IgD-negative memory B cell (primary cell): ENCODE measurements around the gene CSF3. TPM values are rescaled to one million over a fixed set of nuclear protein-coding genes. Genes with fewer than 3 reads are reported as not detected.
"Not testable (repeated sequence)": the region's sequence is repeated elsewhere in the genome, so short reads cannot be mapped to it uniquely, and the experiment has no call there.

Experiments used
- H3K27ac Mint-ChIP-seq, 3 donors: one replicate each; pipeline ENCODE4 v1.8.0; 2020 to 2022; ENCODE audit warnings: mild to moderate bottlenecking in 3 of 3, mixed read lengths in 3 of 3, moderate library complexity in 1 of 3
- H3K27me3 Mint-ChIP-seq: one replicate; pipeline ENCODE4 v1.8.0; 2021; ENCODE audit warnings: mixed read lengths
- H3K36me3 Mint-ChIP-seq: one replicate; pipeline ENCODE4 v1.8.0; 2020; ENCODE audit warnings: mild to moderate bottlenecking, mixed read lengths
- H3K4me1 Mint-ChIP-seq, 3 donors: one replicate each; pipeline ENCODE4 v1.8.0; 2020 to 2022; ENCODE audit warnings: mixed read lengths in 3 of 3, mild to moderate bottlenecking in 1 of 3
- H3K4me3 Mint-ChIP-seq, 4 donors: one replicate each; pipeline ENCODE4 v1.8.0; 2020 to 2022; ENCODE audit warnings: mild to moderate bottlenecking in 4 of 4, mixed read lengths in 4 of 4, moderate library complexity in 3 of 4
- H3K9me3 Mint-ChIP-seq, 3 donors: one replicate each; pipeline ENCODE4 v1.8.0; 2020 to 2021; ENCODE audit warnings: mixed read lengths in 3 of 3, mild to moderate bottlenecking in 1 of 3
- polyA plus RNA-seq: library from polyadenylated mRNA; unstranded; fragments of 300-500 nt; fragmentation: Illumina TruSeq; gene quantifications from one replicate; pipeline ENCODE4 v1.2.3, GENCODE V29; 2021

The CSF3 gene
- polyA plus RNA-seq, 1 donor from 2014 or later = not detected

DNA sequence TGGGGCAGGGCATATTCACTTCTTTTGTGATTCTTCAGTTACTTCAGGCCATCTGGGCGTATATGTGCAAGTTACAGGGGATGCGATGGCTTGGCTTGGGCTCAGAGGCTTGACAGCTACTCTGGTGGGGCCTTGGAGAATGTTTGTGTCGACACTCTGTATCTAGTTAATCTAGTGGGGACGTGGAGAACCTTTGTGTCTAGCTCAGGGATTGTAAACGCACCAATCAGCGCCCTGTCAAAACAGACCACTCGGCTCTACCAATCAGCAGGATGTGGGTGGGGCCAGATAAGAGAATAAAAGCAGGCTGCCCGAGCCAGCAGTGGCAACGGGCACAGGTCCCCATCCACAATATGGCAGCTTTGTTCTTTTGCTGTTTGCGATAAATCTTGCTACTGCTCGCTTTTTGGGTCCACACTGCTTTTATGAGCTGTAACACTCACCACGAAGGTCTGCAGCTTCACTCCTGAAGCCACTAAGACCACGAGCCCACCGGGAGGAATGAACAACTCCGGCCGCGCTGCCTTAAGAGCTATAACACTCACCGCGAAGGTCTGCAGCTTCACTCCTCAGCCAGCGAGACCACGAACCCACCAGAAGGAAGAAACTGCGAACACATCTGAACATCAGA lies 3.1 kb upstream of the CSF3 start:
- not testable (repeated sequence) for H3K36me3 Mint-ChIP-seq, H3K27ac Mint-ChIP-seq, H3K9me3 Mint-ChIP-seq, H3K4me3 Mint-ChIP-seq, H3K4me1 Mint-ChIP-seq, H3K27me3 Mint-ChIP-seq

DNA sequence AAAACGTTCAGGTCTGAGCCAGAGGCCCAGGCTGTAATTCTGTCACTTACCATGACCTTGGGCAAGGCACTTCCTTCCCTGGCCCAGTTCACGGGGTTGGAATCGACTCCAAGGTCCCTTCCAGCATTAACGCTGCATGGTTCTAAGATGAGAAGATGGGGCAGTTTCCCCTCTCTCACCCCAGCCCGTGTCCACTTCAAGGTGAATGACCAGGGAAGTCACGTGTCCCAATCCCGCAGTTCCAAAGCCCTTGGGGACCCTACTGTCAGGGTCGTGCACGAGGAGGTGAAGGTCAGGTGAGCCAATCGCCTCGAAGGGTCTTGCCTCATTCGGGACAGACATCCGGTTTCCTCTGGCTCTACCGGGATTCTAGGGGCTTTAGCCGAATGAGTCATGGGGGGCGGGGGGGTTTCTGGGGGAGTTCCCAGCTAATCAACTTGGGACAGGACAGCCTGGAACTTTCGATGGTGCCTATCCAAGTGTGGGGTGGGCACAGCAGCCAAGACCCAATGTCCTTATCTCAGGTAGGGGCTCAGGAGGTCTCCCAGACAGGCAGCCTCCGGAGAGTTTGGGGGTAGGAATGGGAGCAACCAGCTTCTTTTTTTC lies 762 bp upstream of the CSF3 start:
- H3K9me3 Mint-ChIP-seq = no peaks in the 10 kb centered on the region
- H3K27me3 Mint-ChIP-seq = no peaks in the 10 kb centered on the region
- no peak overlapping the region for H3K27ac Mint-ChIP-seq
- peaks cover 0 to 4% (median 0%) of the 10 kb centered on the region in 3 donors for H3K4me1 Mint-ChIP-seq
- no peak overlapping the region for H3K4me3 Mint-ChIP-seq
- H3K36me3 Mint-ChIP-seq = no peaks in the 10 kb centered on the region

DNA sequence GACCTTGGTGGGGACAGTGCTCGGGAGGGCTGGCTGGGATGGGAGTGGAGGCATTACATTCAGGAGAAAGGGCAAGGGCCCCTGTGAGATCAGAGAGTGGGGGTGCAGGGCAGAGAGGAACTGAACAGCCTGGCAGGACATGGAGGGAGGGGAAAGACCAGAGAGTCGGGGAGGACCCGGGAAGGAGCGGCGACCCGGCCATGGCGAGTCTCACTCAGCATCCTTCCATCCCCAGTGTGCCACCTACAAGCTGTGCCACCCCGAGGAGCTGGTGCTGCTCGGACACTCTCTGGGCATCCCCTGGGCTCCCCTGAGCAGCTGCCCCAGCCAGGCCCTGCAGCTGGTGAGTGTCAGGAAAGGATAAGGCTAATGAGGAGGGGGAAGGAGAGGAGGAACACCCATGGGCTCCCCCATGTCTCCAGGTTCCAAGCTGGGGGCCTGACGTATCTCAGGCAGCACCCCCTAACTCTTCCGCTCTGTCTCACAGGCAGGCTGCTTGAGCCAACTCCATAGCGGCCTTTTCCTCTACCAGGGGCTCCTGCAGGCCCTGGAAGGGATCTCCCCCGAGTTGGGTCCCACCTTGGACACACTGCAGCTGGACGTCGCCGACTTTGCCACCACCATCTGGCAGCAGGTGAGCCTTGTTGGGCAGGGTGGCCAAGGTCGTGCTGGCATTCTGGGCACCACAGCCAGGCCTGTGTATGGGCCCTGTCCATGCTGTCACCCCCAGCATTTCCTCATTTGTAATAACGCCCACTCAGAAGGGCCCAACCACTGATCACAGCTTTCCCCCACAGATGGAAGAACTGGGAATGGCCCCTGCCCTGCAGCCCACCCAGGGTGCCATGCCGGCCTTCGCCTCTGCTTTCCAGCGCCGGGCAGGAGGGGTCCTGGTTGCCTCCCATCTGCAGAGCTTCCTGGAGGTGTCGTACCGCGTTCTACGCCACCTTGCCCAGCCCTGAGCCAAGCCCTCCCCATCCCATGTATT lies 1.1 kb downstream of the CSF3 start:
- Mint-ChIP-seq H3K4me1 (peaks cover 0 to 4% (median 0%) of the 10 kb centered on the region in 3 donors), H3K36me3 (peaks cover 2% of the 10 kb centered on the region), H3K9me3 (no peaks in the 10 kb centered on the region), H3K27ac (peak overlapping the region in 1 of 3 donors; percentile 62), H3K4me3 (no peak overlapping the region), H3K27me3 (no peaks in the 10 kb centered on the region)

DNA sequence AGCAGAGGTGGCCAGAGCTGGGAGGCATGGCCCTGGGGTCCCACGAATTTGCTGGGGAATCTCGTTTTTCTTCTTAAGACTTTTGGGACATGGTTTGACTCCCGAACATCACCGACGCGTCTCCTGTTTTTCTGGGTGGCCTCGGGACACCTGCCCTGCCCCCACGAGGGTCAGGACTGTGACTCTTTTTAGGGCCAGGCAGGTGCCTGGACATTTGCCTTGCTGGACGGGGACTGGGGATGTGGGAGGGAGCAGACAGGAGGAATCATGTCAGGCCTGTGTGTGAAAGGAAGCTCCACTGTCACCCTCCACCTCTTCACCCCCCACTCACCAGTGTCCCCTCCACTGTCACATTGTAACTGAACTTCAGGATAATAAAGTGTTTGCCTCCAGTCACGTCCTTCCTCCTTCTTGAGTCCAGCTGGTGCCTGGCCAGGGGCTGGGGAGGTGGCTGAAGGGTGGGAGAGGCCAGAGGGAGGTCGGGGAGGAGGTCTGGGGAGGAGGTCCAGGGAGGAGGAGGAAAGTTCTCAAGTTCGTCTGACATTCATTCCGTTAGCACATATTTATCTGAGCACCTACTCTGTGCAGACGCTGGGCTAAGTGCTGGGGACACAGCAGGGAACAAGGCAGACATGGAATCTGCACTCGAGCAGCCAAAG lies 2.3 kb downstream of the CSF3 start:
- H3K4me3 Mint-ChIP-seq = peak overlapping the region in 1 of 4 donors; percentile 43
- H3K27ac Mint-ChIP-seq = no peak overlapping the region

DNA sequence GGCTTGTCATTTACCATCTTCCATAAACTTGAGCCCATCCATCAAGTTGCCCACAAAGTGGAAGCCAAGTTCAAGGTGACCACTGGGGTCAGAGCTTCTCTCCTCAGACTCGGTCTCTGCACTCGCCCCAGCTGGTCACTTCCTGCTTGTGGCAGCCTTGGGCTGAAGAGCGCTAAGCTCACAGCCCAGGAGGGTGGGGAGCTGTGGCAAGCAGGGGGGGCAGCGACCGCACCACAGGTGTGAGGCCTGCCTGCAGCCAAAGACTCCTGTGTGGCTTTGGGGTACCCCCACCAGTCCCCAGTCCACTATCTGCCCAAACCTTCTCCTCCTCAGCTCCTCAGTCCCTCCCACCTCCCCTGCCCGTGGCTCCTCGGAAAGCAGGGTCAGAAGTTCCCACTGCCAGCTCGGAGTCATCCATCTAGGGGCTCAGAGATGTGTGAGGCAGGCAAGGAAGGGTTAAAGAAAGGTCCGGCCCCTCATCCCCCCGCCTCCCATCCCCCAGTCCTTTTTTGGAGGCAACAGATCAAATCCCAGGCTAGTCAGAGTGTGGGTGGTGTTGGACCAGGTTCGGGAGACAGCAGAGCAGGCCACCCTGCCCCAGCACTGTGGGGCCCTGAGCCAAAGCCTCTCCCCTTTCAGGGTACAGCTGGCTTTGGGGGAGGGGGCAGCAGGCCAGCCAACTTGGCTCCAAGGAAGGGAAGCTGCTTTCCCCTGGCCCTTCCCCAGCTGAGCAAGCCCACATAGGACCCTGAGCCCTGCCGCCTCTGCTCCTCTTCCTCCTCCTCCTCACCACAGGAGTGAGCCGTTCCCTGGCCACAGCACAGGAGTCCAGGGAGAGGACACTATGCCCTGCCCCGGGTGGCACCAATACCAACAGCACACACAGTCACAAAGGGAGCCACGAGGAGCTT lies 3.2 kb downstream of the CSF3 start:
- Mint-ChIP-seq H3K9me3 (no peaks in the 10 kb centered on the region), H3K4me3 (no peak overlapping the region), H3K4me1 (peaks cover 0 to 4% (median 0%) of the 10 kb centered on the region in 3 donors), H3K36me3 (peaks cover 2% of the 10 kb centered on the region), H3K27ac (peak overlapping the region in 1 of 3 donors; percentile 18), H3K27me3 (no peaks in the 10 kb centered on the region)

More for the DNA sequence above, 2.3 kb downstream of the CSF3 start:
- Mint-ChIP-seq H3K4me1 (peaks cover 0 to 4% (median 0%) of the 10 kb centered on the region in 3 donors), H3K9me3 (no peaks in the 10 kb centered on the region), H3K36me3 (peaks cover 2% of the 10 kb centered on the region), H3K27me3 (no peaks in the 10 kb centered on the region)

GRCh38 chr17:40019140-40019991 lies 4.1 kb downstream of the CSF3 start:
- peaks cover 2% of the 10 kb centered on the region for H3K36me3 Mint-ChIP-seq
- H3K27ac Mint-ChIP-seq = peak overlapping the region in 1 of 3 donors; percentile 18
- no peak overlapping the region for H3K4me3 Mint-ChIP-seq

DNA sequence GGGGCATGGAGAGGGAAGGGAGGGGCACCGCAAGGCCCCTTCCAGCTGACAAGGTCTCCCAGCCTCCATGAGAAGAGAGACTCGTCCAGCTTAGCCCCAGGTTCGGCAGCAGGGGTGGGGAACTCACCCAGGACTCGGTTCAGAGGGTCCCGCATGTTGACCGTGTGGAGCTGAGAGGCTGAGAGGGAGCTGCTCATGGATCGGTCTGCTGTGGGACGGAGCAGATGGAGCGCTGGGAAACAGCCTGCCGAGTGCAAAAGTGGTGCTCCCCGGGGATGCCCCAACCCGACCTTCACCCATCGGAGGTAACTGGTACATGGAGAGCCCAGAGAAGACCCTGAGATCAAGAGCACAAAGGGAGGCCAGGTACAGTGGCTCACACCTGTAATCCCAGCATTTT lies 4.9 kb downstream of the CSF3 start:
- no peaks in the 10 kb centered on the region for H3K27me3 Mint-ChIP-seq
- H3K36me3 Mint-ChIP-seq = peaks cover 3% of the 10 kb centered on the region
- no peaks in the 10 kb centered on the region for H3K9me3 Mint-ChIP-seq
- no peak overlapping the region for H3K4me3 Mint-ChIP-seq
- H3K27ac Mint-ChIP-seq = peak overlapping the region in 1 of 3 donors; percentile 67
- no peaks in the 10 kb centered on the region for H3K4me1 Mint-ChIP-seq

More at GRCh38 chr17:40019140-40019991, 4.1 kb downstream of the CSF3 start:
- H3K27me3 Mint-ChIP-seq = no peaks in the 10 kb centered on the region
- H3K4me1 Mint-ChIP-seq = no peaks in the 10 kb centered on the region
- H3K9me3 Mint-ChIP-seq = no peaks in the 10 kb centered on the region

DNA sequence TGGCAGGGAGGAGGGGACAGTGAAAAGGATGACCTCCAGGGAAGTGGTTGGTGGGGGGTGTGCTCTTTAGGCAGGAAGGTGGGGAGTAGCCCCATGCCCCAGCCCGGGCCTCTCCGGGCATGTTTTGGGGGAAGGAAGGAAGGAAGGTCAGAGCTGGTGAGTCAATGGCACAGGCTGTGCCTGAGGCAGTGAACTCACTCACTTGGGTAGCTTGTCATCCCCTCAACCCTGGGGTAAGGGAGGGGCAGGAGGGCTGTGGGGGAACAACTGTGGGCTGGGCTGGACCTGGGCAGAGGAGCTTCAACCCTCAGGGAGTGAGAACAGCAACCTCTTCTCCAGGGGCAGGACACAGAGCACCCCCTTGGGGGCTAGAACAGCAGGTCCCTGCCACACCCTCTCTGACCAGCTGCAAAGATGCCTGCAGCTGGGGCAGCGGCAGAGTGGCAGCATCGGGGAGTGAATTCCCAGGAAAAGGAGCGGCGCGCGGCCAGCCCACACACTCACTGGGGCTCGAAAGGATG lies 6.3 kb downstream of the CSF3 start:
- no peak overlapping the region for H3K4me3 Mint-ChIP-seq
- no peaks in the 10 kb centered on the region for H3K9me3 Mint-ChIP-seq
- H3K27ac Mint-ChIP-seq = no peak overlapping the region
- H3K4me1 Mint-ChIP-seq = no peaks in the 10 kb centered on the region
- H3K27me3 Mint-ChIP-seq = no peaks in the 10 kb centered on the region
- peaks cover 3% of the 10 kb centered on the region for H3K36me3 Mint-ChIP-seq

DNA sequence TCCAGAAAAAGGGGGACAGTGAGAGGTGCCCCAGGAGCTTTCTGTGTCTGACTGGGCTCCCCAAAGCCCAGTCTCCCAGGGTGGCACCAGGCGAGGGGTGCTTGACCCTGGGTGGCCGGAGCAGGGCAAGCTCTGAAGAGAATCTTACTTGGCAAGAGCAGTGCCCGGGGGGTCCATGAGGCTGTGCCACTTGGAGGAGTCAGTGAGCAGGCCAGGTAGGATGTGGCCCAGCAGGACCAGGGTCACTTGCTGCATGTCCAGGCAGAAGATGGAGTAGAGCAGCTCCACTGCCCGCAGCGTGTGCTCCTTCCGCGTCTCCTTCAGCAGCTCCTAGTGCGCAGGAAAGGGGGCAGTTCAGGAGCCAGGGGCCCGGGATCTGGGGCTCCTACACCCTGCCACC lies 7.3 kb downstream of the CSF3 start:
- peaks cover 3 to 4% (median 3%) of the 10 kb centered on the region in 3 donors for H3K4me1 Mint-ChIP-seq
- H3K4me3 Mint-ChIP-seq = no peak overlapping the region
- no peaks in the 10 kb centered on the region for H3K27me3 Mint-ChIP-seq
- H3K9me3 Mint-ChIP-seq = no peaks in the 10 kb centered on the region
- peaks cover 3% of the 10 kb centered on the region for H3K36me3 Mint-ChIP-seq
- H3K27ac Mint-ChIP-seq = no peak overlapping the region

GRCh38 chr17:40022961-40023541 lies 7.8 kb downstream of the CSF3 start:
- Mint-ChIP-seq H3K4me1 (peaks cover 3 to 4% (median 3%) of the 10 kb centered on the region in 3 donors), H3K27ac (no peak overlapping the region), H3K4me3 (no peak overlapping the region), H3K36me3 (peaks cover 3% of the 10 kb centered on the region), H3K9me3 (no peaks in the 10 kb centered on the region), H3K27me3 (no peaks in the 10 kb centered on the region)

- no peak overlapping the region for H3K27ac Mint-ChIP-seq
Observed at GRCh38 chr17:40023590-40024292, 8.5 kb downstream of the CSF3 start.

GRCh38 chr17:40024901-40025300 lies 9.7 kb downstream of the CSF3 start:
- H3K36me3 Mint-ChIP-seq = peaks cover 3% of the 10 kb centered on the region
- no peaks in the 10 kb centered on the region for H3K9me3 Mint-ChIP-seq
- H3K27me3 Mint-ChIP-seq = no peaks in the 10 kb centered on the region
- H3K27ac Mint-ChIP-seq = no peak overlapping the region
- no peak overlapping the region for H3K4me3 Mint-ChIP-seq
- H3K4me1 Mint-ChIP-seq = peaks cover 3 to 4% (median 3%) of the 10 kb centered on the region in 3 donors

More at GRCh38 chr17:40023590-40024292, 8.5 kb downstream of the CSF3 start:
- no peaks in the 10 kb centered on the region for H3K9me3 Mint-ChIP-seq
- no peak overlapping the region for H3K4me3 Mint-ChIP-seq
- H3K4me1 Mint-ChIP-seq = peaks cover 3 to 4% (median 3%) of the 10 kb centered on the region in 3 donors
- H3K27me3 Mint-ChIP-seq = no peaks in the 10 kb centered on the region
- peaks cover 3% of the 10 kb centered on the region for H3K36me3 Mint-ChIP-seq
